Ovary (tissue), 9 donors: Measurements from ENCODE around the gene THSD7A. TPM values are rescaled to one million over a fixed set of nuclear protein-coding genes. Genes with fewer than 3 reads are reported as not detected.

Experiments used
- DNase-seq, 5 donors: peaks; one replicate each; pipeline ENCODE4 v3.0.0-alpha.2; 2019 to 2020
- H3K27ac ChIP-seq, 2 donors: fragments of 200-600 bp; one replicate each; pipeline versions ENCODE4 v1.5.1 to v1.8.0; 2019 to 2022
- H3K27me3 ChIP-seq: fragments of 200-600 bp; one replicate; pipeline ENCODE4 v1.8.0; 2022
- H3K36me3 ChIP-seq: fragments of 200-600 bp; sonication (generic); one replicate; pipeline ENCODE4 v1.5.1; 2019
- H3K4me1 ChIP-seq: one replicate; pipeline ENCODE4 v1.8.1; 2013; ENCODE audit warnings: mild to moderate bottlenecking, moderate library complexity; ENCODE audit not compliant: insufficient read depth
- H3K4me3 ChIP-seq: fragments of 200-600 bp; sonication (generic); one replicate; pipeline ENCODE4 v1.5.1; 2017
- H3K9me3 ChIP-seq, 2 donors: fragments of 200-600 bp in 1 of 2; sonication (generic) in 1 of 2; one replicate each; pipeline versions ENCODE4 v1.5.1 to v1.8.1; 2013 to 2019; ENCODE audit warnings: mild to moderate bottlenecking in 1 of 2, moderate library complexity in 1 of 2
- EP300 ChIP-seq: sonication (generic); formaldehyde crosslinking; IDR thresholded peaks from one replicate; pipeline ENCODE4 v1.6.1; 2017; ENCODE audit warnings: antibody characterized with exemption
- POLR2A ChIP-seq: fragments of 450-650 bp; IDR thresholded peaks from one replicate; pipeline ENCODE4 v1.6.1; 2017; ENCODE audit warnings: antibody characterized with exemption, mild to moderate bottlenecking, moderate library complexity
- WGBS, 3 donors: extraction: QIAGEN DNeasy Blood & Tissue Kit in 1 of 3; methylation state at CpG; one replicate each; pipeline versions ENCODE4 v1.1.5 to v1.1.7; 2013 to 2017; 5-methylcytosine and 5-hydroxymethylcytosine counted together
- intact Hi-C, 4 donors: fragments of 100-400 bp; cut with DNase I; formaldehyde crosslinking; loops; one replicate each; pipeline versions ENCODE4 v1.11.0 to v1.15.1; 2022 to 2023
- polyA plus RNA-seq, 2 donors: library from polyadenylated mRNA; stranded (reverse); fragments of 200-250 nt in 1 of 2; fragments of 350-450 nt in 1 of 2; fragmentation: Illumina TruSeq in 1 of 2; extraction: RNeasy Lipid Tissue Mini Kit (QIAGEN cat#74804) in 1 of 2; gene quantifications; one replicate each; pipeline ENCODE4 v1.2.3, GENCODE V29; 2013 to 2014
- total RNA-seq, 7 donors: library from RNA; depleted of rRNA in 2 of 7; stranded (reverse); fragments of >200 nt in 2 of 7; fragmentation: NEBNext Ultra II Directional in 3 of 7; extraction: Animal tissue kit (Norgen Biotek cat#: 25700) in 3 of 7; gene quantifications; one replicate each; pipeline versions ENCODE4 v1.1.0 to v1.2.4, GENCODE V29; 2016 to 2023
- TF ChIP-seq, protein P1 (sequence below), 3 donors: fragments of 450-650 bp in 2 of 3; fragments of 200-600 bp in 1 of 3; IDR thresholded peaks; one replicate each; pipeline versions ENCODE4 v1.5.1 to v1.8.0; 2016 to 2022; ENCODE audit warnings: antibody characterized with exemption in 3 of 3, mild to moderate bottlenecking in 1 of 3
- donor health status: DM: no; HTN: no; CAD: no; lungs with moderate emphysema.
- donor health status: DM: no; HTN: no; CAD: no.
- donor health status: Bipolar disorder and iron deficiency.
- donor health status: DM: yes; HTN: yes; CAD: no.
- donor health status: DM: no; HTN: no; CAD: no.
- donor health status: DM: yes; HTN: yes; CAD: no.

The THSD7A gene
- total and polyA plus RNA-seq, 9 donors: 1.8 to 12.1 (median 3.6) TPM

GRCh38 chr7:11538751-11539299 is 293.2 kb downstream of the THSD7A start:
- intact Hi-C loops: no loop called here
- Histone ChIP-seq H3K4me1 (no peaks in the 10 kb centered on the region), H3K27me3 (no peaks in the 10 kb centered on the region), H3K9me3 (peaks cover 0 to 4% of the 10 kb centered on the region in 2 donors), H3K4me3 (no peak overlapping the region), H3K36me3 (no peaks in the 10 kb centered on the region), H3K27ac (no peak overlapping the region)
- no peak for DNase-seq
- 60 to 70% (median 70%) methylated on average over 1 of the region's 1 CpG for WGBS, 3 donors
- TF ChIP-seq, protein P1, sequence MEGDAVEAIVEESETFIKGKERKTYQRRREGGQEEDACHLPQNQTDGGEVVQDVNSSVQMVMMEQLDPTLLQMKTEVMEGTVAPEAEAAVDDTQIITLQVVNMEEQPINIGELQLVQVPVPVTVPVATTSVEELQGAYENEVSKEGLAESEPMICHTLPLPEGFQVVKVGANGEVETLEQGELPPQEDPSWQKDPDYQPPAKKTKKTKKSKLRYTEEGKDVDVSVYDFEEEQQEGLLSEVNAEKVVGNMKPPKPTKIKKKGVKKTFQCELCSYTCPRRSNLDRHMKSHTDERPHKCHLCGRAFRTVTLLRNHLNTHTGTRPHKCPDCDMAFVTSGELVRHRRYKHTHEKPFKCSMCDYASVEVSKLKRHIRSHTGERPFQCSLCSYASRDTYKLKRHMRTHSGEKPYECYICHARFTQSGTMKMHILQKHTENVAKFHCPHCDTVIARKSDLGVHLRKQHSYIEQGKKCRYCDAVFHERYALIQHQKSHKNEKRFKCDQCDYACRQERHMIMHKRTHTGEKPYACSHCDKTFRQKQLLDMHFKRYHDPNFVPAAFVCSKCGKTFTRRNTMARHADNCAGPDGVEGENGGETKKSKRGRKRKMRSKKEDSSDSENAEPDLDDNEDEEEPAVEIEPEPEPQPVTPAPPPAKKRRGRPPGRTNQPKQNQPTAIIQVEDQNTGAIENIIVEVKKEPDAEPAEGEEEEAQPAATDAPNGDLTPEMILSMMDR (IDR thresholded peaks at IDR 0.05): no peak
- TF ChIP-seq POLR2A (no peak), EP300 (no peak)

- Histone ChIP-seq H3K36me3 (no peaks in the 10 kb centered on the region), H3K9me3 (peaks cover 0 to 4% of the 10 kb centered on the region in 2 donors), H3K27ac (no peak overlapping the region), H3K4me3 (no peak overlapping the region), H3K4me1 (no peaks in the 10 kb centered on the region), H3K27me3 (no peaks in the 10 kb centered on the region)
- 61 to 62% (median 61%) methylated on average over 3 of the region's 3 CpGs for WGBS, 3 donors
- DNase-seq: no peak
- intact Hi-C loops: no loop called here
- TF ChIP-seq, protein P1 (IDR thresholded peaks at IDR 0.05): no peak
- TF ChIP-seq EP300 (no peak), POLR2A (no peak)
Observed at GRCh38 chr7:11533229-11533820, 298.7 kb downstream of the THSD7A start.

- no peak overlapping the region for H3K4me3 ChIP-seq
- TF ChIP-seq EP300: no peak
- TF ChIP-seq, protein P1 (IDR thresholded peaks at IDR 0.05): no peak
- TF ChIP-seq POLR2A: no peak
- H3K27ac ChIP-seq: no peak overlapping the region
- H3K9me3 ChIP-seq: no peaks in the 10 kb centered on the region
- no peaks in the 10 kb centered on the region for H3K27me3 ChIP-seq
- WGBS, 3 donors: 47 to 55% (median 52%) methylated on average over 3 of the region's 3 CpGs
- H3K36me3 ChIP-seq: no peaks in the 10 kb centered on the region
- no peaks in the 10 kb centered on the region for H3K4me1 ChIP-seq
- intact Hi-C loops: no loop called here
- DNase-seq: no peak
Observed at GRCh38 chr7:11529382-11529781, 302.6 kb downstream of the THSD7A start.

DNA sequence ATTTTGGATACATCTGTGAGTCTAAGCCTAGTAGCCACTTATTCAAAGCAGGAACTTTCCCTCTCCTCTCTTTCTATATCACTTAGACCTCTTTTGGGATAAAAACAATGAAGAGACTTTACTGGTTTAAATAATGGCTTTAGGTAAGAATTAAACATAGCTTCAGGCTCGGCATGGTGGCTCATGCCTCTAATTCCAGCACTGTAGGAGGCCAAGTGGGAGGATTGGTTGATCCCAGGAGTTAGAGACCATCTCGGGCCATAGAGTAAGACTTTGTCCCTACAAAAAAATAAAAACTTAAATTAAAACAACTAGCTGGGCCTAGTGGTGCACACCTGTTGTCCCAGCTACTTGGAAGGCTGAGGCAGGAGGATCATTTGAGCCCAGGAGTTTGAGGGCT is 304.3 kb downstream of the THSD7A start:
- H3K4me3 ChIP-seq: no peak overlapping the region
- TF ChIP-seq, protein P1 (IDR thresholded peaks at IDR 0.05): no peak
- TF ChIP-seq EP300 (no peak), POLR2A (no peak)
- DNase-seq: no peak
- 85 to 90% (median 85%) methylated on average over 2 of the region's 2 CpGs for WGBS, 3 donors
- H3K27me3 ChIP-seq: no peaks in the 10 kb centered on the region
- intact Hi-C loops: no loop called here
- no peaks in the 10 kb centered on the region for H3K36me3 ChIP-seq
- H3K9me3 ChIP-seq: no peaks in the 10 kb centered on the region
- no peaks in the 10 kb centered on the region for H3K4me1 ChIP-seq
- no peak overlapping the region for H3K27ac ChIP-seq
